ENCODE measurements around the gene FCHSD1. TPM values are rescaled to one million over a fixed set of nuclear protein-coding genes. Genes with fewer than 3 reads are reported as not detected.
A peak's percentile ranks its signal among the peaks of the same experiment; 100 is the strongest.

Gene FCHSD1
- total and polyA plus RNA-seq, 2 donors (not counting 3 experiments of a cell fraction or from before 2014, with no cell fraction given), result 35.1 to 37.0 TPM

GRCh38 chr5:141663506-141663905, 12.3 kb upstream of the FCHSD1 start:
- DNase-seq (ENCODE audit: low read depth, low spot score) (peak; percentile 64), FAIRE-seq (no peak)
- ChIA-PET POLR2A (no interaction called here), CTCF (interaction anchor here (2.0 to 5.2 kb wide), 5 partner anchors 14 to 297 kb away, joined by 9 to 61 read pairs (median 32); partner anchors contain the start of gene PCDH1)
- H2AFZ ChIP-seq (ENCODE audit: low read depth, low read length), result no peak overlapping the region
- no peaks in the 10 kb centered on the region for H3K9me1 ChIP-seq (replicated peaks; ENCODE audit: control insufficient read depth, extremely low read depth, insufficient read depth, low read length)
- intact Hi-C loops (cut with micrococcal nuclease) (no loop called here), dilution Hi-C loops (cut with MboI; ENCODE audit: extremely low pct_ligation_motif_present, low sequenced_read_pairs) (no loop called here)
- H3K4me2 ChIP-seq (ENCODE audit: insufficient read depth, low read length), result no peak overlapping the region
- no peaks in the 10 kb centered on the region for H4K20me1 ChIP-seq (replicated peaks; ENCODE audit: control insufficient read depth, extremely low read depth, insufficient read depth, low read length)
- H3K9me3 ChIP-seq (replicated peaks; ENCODE audit: control insufficient read depth, insufficient read depth, low read length), result no peaks in the 10 kb centered on the region
- H3K4me1 ChIP-seq (ENCODE audit: control insufficient read depth, extremely low read depth, insufficient read depth, low read length), result peaks cover 6% of the 10 kb centered on the region
- H3K4me3 ChIP-seq (replicated peaks in 1 of 3; ENCODE audit: insufficient read depth in 1 of 3, low read depth in 1 of 3, low read length in 3 of 3), result no peak overlapping the region
- H3K27ac ChIP-seq (ENCODE audit: insufficient read depth, low read depth, low read length), result peak overlapping the region; percentile 9
- no peaks in the 10 kb centered on the region for H3K79me2 ChIP-seq (ENCODE audit: control insufficient read depth, insufficient read depth, low read length)
- TF ChIP-seq POLR2AphosphoS5 (IDR thresholded peaks at IDR 0.05; ENCODE audit: insufficient read depth, low read depth, low read length) (no peak), MYC (IDR thresholded peaks at IDR 0.05; ENCODE audit: low read depth, low read length) (no peak), CTCF (IDR thresholded peaks at IDR 0.05; ENCODE audit: extremely low read depth in 1 of 2, insufficient read depth in 1 of 2, low read depth in 1 of 2, low read length in 2 of 2) (no peak), GATA2 (IDR thresholded peaks at IDR 0.05; ENCODE audit: insufficient read depth, insufficient read length, low read depth, low read length) (no peak), FOS (IDR thresholded peaks at IDR 0.05; ENCODE audit: borderline replicate concordance, insufficient read depth, low read length) (no peak), EZH2 (IDR thresholded peaks at IDR 0.05; ENCODE audit: borderline replicate concordance, low read depth, low read length, severe bottlenecking) (no peak), MAX (IDR thresholded peaks at IDR 0.05; ENCODE audit: insufficient read depth, insufficient read length) (no peak), POLR2A (IDR thresholded peaks at IDR 0.05; ENCODE audit: low read depth, low read length) (no peak), JUN (IDR thresholded peaks at IDR 0.05; ENCODE audit: borderline replicate concordance, insufficient read depth, insufficient read length, low read depth) (no peak)
- peaks cover 18 to 37% of the 10 kb centered on the region in 2 experiments for H3K36me3 ChIP-seq (ENCODE audit: control insufficient read depth in 2 of 2, extremely low read depth in 1 of 2, insufficient read depth in 2 of 2, low read length in 2 of 2)
- H3K27me3 ChIP-seq (ENCODE audit: control insufficient read depth in 2 of 2, insufficient read depth in 2 of 2, low read length in 2 of 2), result no peaks in the 10 kb centered on the region
- H3K9ac ChIP-seq (replicated peaks; ENCODE audit: extremely low read depth, insufficient read depth, low read length), result no peak overlapping the region
- no TSS peak for BruUV-seq (replicated peaks)

Measured in endothelial cell of umbilical vein (primary cell).